K562 (cell line): ENCODE results near the gene DDR2. TPM values are rescaled to one million over a fixed set of nuclear protein-coding genes. Genes with fewer than 3 reads are reported as not detected.

Source experiments
- HDAC2 ChIP-seq: fragments of 450-650 bp; IDR thresholded peaks from 2 replicates; pipeline ENCODE4 v1.6.1; 2016; ENCODE audit warnings: mild to moderate bottlenecking
- MGA ChIP-seq: fragments of 450-650 bp; IDR thresholded peaks from 2 replicates; pipeline ENCODE4 v1.6.1; 2016; ENCODE audit warnings: mild to moderate bottlenecking, moderate library complexity
- NCOA1 ChIP-seq: fragments of 450-650 bp; IDR thresholded peaks from 2 replicates; pipeline ENCODE4 v1.6.1; 2016; ENCODE audit warnings: low read depth
- REST ChIP-seq, 2 experiments: fragments of 450-650 bp; formaldehyde crosslinking in 1 of 2; IDR thresholded peaks; 2 replicates each; pipeline versions ENCODE4 v1.4.0 to v1.6.1; 2014 to 2020; ENCODE audit warnings: mild to moderate bottlenecking in 2 of 2, borderline replicate concordance in 1 of 2, low read depth in 1 of 2
- ZBTB17 ChIP-seq: fragments of 450-650 bp; formaldehyde crosslinking; IDR thresholded peaks from 2 replicates; pipeline ENCODE4 v1.4.0; 2020; ENCODE audit warnings: mild to moderate bottlenecking
- ZNF175 ChIP-seq: fragments of 200-800 bp; sonication (Bioruptor generic); IDR thresholded peaks from 2 replicates; pipeline ENCODE4 v1.6.1; 2016; ENCODE audit warnings: low read depth, mild to moderate bottlenecking, missing genetic modification characterization, missing compliant biosample characterization
- polyA plus RNA-seq, 8 experiments: library from polyadenylated mRNA; depleted of rRNA in 4 of 8; stranded (reverse) in 5 of 8; unstranded in 3 of 8; fragments of >200 nt; fragmentation: Nextera tagmentation in 2 of 8; fragmentation: Illumina TruSeq in 1 of 8; extraction: Ambion mirVana in 2 of 8; extraction: Trizol in 1 of 8; gene quantifications; 2 replicates each; pipeline versions ENCODE4 v1.2.1 to v1.2.3, GENCODE V29; 2011 to 2014; ENCODE audit warnings: inconsistent platforms in 1 of 8, missing spikeins in 1 of 8
- total RNA-seq, 7 experiments: library from RNA; depleted of rRNA in 6 of 7; stranded (reverse); fragments of >200 nt in 6 of 7; fragmentation: Illumina TruSeq in 2 of 7; extraction: Trizol in 2 of 7; gene quantifications; 2 replicates each; pipeline versions ENCODE4 v1.2.1 to v1.2.3, GENCODE V29; 2011 to 2021; ENCODE audit warnings: low replicate concordance in 1 of 7

The DDR2 gene
- total and polyA plus RNA-seq, 9 of the 15 experiments (the other 6 are each of a cell fraction or from before 2014, with no cell fraction given): 0.36 to 2.0 (median 1.1) TPM

DNA sequence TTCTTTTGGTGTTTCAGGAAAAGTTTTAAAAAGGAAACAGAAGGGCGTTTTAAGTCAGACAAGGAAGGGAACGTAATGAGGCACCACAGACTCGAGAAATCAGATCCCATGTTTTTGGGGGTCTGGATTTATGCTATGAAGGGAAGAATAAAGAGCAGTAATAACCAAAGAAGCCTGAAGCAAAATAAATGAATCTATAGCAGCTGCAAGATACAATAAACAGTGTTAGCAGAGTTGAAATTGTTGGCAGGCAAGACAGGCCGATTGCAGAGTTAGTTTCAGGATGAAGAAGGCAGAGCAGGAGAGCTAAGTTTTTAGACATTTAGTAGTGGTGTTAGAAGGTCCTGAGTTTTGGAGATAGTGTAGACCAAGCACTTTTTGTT lies 425 bp downstream of the DDR2 start (continued):
- TF ChIP-seq MGA (0 out of 2 replicates have a peak, but pooled peaks have one; percentile 25), HDAC2 (peak; percentile 18; the same call in 1 of the 2 replicates), NCOA1 (no peak), ZNF175 (CRISPR knock-in tag) (no peak), ZBTB17 (CRISPR knock-in tag) (peak; percentile 99), REST (IDR thresholded peaks at IDR 0.05; ENCODE audit: borderline replicate concordance) (peak; percentile 85), REST (CRISPR knock-in tag; IDR thresholded peaks at IDR 0.05; ENCODE audit: low read depth) (no peak)
